DOHH2 (cell line): Measurements from ENCODE around the gene OXLD1.

Experiments
- CTCF ChIP-seq: fragments of 200-600 bp; sonication (generic); IDR thresholded peaks from one replicate; pipeline ENCODE4 v1.5.1; 2014; ENCODE audit warnings: antibody characterized with exemption, mild to moderate bottlenecking, low read depth, low read length; ENCODE audit not compliant: poor library complexity, severe bottlenecking
- EZH2phosphoT487 ChIP-seq: fragments of 200-600 bp; sonication (generic); IDR thresholded peaks from 2 replicates; pipeline ENCODE4 v1.6.1; 2017; ENCODE audit warnings: borderline replicate concordance, mild to moderate bottlenecking, antibody characterized with exemption, low read length, moderate library complexity, mixed read lengths

DNA sequence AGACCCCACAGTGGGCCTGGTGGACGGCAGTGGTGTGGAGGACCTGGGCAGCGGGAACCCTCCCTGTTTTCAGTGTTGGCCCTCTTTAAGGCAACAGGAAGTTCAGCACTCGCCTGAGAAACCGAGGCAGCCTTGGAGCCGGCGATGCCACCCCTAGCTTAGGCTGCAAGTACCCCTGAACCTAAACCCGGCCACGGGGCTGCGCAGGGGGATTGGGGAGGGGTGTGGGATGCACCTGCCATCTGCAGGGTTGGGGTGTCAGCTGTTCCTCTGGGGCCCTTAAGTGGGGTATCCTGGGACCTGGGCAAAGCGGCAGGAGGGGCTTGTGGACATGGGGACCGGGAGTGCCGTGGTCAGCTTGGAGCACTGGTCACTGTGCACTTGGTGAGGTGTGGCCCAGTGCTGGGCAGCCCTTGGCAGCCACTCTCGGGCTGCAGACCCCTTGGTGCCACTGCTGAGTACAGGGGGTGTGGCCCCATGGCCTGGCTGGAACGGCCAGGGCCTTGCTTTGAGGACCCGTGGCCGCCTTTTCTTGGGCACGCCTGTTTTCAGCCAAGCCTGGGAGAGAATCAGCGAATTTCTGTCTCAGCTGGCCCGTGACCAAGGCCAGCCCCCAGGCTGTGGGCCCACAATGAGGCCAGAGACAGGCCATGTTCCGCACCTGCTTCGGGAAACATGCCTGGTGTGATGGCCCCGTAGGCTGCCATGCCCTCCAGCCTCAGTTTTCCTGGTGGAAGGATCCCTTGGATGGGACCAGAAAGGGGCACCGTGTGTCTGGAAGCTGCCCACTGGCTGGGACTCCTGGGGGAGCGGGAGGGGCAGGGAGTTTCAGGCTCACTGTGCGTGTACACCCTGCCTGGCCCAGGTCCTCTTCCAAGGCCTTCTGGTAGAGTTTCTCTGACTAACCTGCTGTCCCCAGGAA, 41.6 kb upstream of the OXLD1 start:
- TF ChIP-seq CTCF: no peak
- TF ChIP-seq EZH2phosphoT487: no peak
